Mesenchymal stem cell (in vitro differentiated cells and primary cell): ENCODE data around the gene CASTOR1.

ENCODE experiments used
- DNase-seq: peaks from one replicate; pipeline ENCODE4 v3.0.0-alpha.2; 2013
- H2AFZ ChIP-seq: one replicate; pipeline ENCODE4 v1.6.1; 2013; ENCODE audit warnings: low read depth, mild to moderate bottlenecking, control low read depth, inconsistent platforms, low read length, moderate library complexity
- H2AK5ac ChIP-seq: 2 replicates; pipeline ENCODE4 v1.6.1; 2013; ENCODE audit warnings: low read length, moderate library complexity, mild to moderate bottlenecking, inconsistent platforms; ENCODE audit not compliant: severe bottlenecking
- H2BK120ac ChIP-seq: one replicate; pipeline ENCODE4 v1.6.1; 2013; ENCODE audit warnings: low read depth, mild to moderate bottlenecking, inconsistent platforms, low read length, moderate library complexity
- H2BK12ac ChIP-seq, 2 experiments: one replicate each; pipeline ENCODE4 v1.6.1; 2013; ENCODE audit warnings: inconsistent platforms in 2 of 2, low read length in 2 of 2, mild to moderate bottlenecking in 2 of 2, moderate library complexity in 2 of 2, control low read depth in 1 of 2
- H2BK15ac ChIP-seq: one replicate; pipeline ENCODE4 v1.6.1; 2013; ENCODE audit warnings: mild to moderate bottlenecking, low read depth, inconsistent platforms; ENCODE audit not compliant: poor library complexity, severe bottlenecking
- H2BK5ac ChIP-seq: 2 replicates; pipeline ENCODE4 v1.6.1; 2013; ENCODE audit warnings: low read depth, mild to moderate bottlenecking, low read length, control low read depth, inconsistent platforms; ENCODE audit not compliant: poor library complexity, severe bottlenecking
- H3K14ac ChIP-seq, 2 experiments: one replicate each; pipeline ENCODE4 v1.6.1; 2013; ENCODE audit warnings: inconsistent platforms in 2 of 2, low read length in 2 of 2, control low read depth in 1 of 2, mild to moderate bottlenecking in 1 of 2, moderate library complexity in 1 of 2
- H3K18ac ChIP-seq, 2 experiments: one replicate each; pipeline ENCODE4 v1.6.1; 2013; ENCODE audit warnings: inconsistent platforms in 2 of 2, low read length in 2 of 2, control low read depth in 1 of 2, low read depth in 1 of 2, mild to moderate bottlenecking in 1 of 2
- H3K23ac ChIP-seq, 2 experiments: one replicate each; pipeline ENCODE4 v1.6.1; 2013; ENCODE audit warnings: inconsistent platforms in 2 of 2, low read length in 2 of 2, mild to moderate bottlenecking in 2 of 2, moderate library complexity in 2 of 2, control low read depth in 1 of 2
- H3K27ac ChIP-seq: 2 replicates; pipeline ENCODE4 v1.5.1; 2013; ENCODE audit warnings: mild to moderate bottlenecking, moderate library complexity, low read length, control low read depth, inconsistent platforms; ENCODE audit not compliant: poor library complexity, severe bottlenecking
- H3K27me3 ChIP-seq, 2 experiments: 2 replicates each; pipeline versions ENCODE4 v1.6.1 to v1.7.0; 2013; ENCODE audit warnings: low read length in 2 of 2, mild to moderate bottlenecking in 2 of 2, moderate library complexity in 2 of 2, control low read depth in 1 of 2, inconsistent platforms in 1 of 2; ENCODE audit not compliant: control insufficient read depth in 1 of 2, insufficient read depth in 1 of 2
- H3K36me3 ChIP-seq, 2 experiments: 2 replicates each; pipeline versions ENCODE4 v1.6.1 to v1.7.0; 2013; ENCODE audit warnings: low read length in 2 of 2, control low read depth in 1 of 2, inconsistent platforms in 1 of 2, low read depth in 1 of 2, mild to moderate bottlenecking in 1 of 2; ENCODE audit not compliant: insufficient read depth in 2 of 2, control insufficient read depth in 1 of 2
- H3K4ac ChIP-seq, 2 experiments: one replicate each; pipeline ENCODE4 v1.6.1; 2013; ENCODE audit warnings: inconsistent platforms in 2 of 2, low read length in 2 of 2, mild to moderate bottlenecking in 2 of 2, moderate library complexity in 2 of 2, control low read depth in 1 of 2, low read depth in 1 of 2
- H3K4me1 ChIP-seq: 2 replicates; pipeline ENCODE4 v1.6.1; 2013; ENCODE audit warnings: low read depth, low read length, control low read depth; ENCODE audit not compliant: control insufficient read depth, insufficient read depth
- H3K4me2 ChIP-seq: 2 replicates; pipeline ENCODE4 v1.6.1; 2013; ENCODE audit warnings: low read length, mild to moderate bottlenecking, inconsistent platforms; ENCODE audit not compliant: poor library complexity, severe bottlenecking
- H3K4me3 ChIP-seq, 2 experiments: 2 replicates each; pipeline versions ENCODE4 v1.5.1 to v1.7.0; 2013; ENCODE audit warnings: low read length in 2 of 2, mild to moderate bottlenecking in 2 of 2, control low read depth in 1 of 2, low read depth in 1 of 2; ENCODE audit not compliant: insufficient read depth in 1 of 2
- H3K79me1 ChIP-seq: replicated peaks from 2 replicates; pipeline ENCODE4 v1.6.1; 2013; ENCODE audit warnings: mild to moderate bottlenecking, control low read depth, low read length, inconsistent platforms; ENCODE audit not compliant: poor library complexity, severe bottlenecking
- H3K9ac ChIP-seq: 2 replicates; pipeline ENCODE4 v1.7.0; 2013; ENCODE audit warnings: mild to moderate bottlenecking, low read length, moderate library complexity
- H3K9me3 ChIP-seq: 2 replicates; pipeline ENCODE4 v1.7.0; 2013; ENCODE audit warnings: mild to moderate bottlenecking, low read length; ENCODE audit not compliant: control insufficient read depth
- H4K8ac ChIP-seq: one replicate; pipeline ENCODE4 v1.6.1; 2013; ENCODE audit warnings: inconsistent platforms, mild to moderate bottlenecking, low read length, moderate library complexity
- H4K91ac ChIP-seq: one replicate; pipeline ENCODE4 v1.6.1; 2013; ENCODE audit warnings: mild to moderate bottlenecking, low read length, inconsistent platforms
- WGBS: methylation state at CpG from one replicate; pipeline ENCODE4 v1.1.7; 2013; ENCODE audit warnings: mixed read lengths; 5-methylcytosine and 5-hydroxymethylcytosine counted together

CASTOR1 gene

DNA sequence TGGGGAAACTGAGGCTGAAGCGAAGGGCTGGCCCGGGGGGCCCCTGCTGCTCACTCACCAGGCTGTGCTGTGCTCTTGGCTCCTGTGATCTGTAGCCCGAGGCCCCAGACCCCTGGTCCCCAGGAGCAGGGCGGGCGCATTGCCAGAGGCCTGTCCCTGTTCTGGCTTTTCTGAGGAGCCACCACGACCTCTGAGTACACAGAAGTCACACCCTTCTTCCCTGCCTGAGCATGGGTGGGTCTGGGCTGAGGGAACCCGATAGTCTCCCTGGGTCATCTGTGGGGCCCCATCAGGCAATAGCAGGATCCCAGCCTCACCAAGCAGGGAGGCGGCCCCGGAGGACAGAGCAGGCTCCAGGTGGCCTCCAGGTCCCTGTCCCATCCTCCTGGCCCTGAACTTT is 5.1 kb downstream of the CASTOR1 start:
- H3K23ac ChIP-seq = no peak overlapping the region
- H3K14ac ChIP-seq = no peak overlapping the region
- H2BK12ac ChIP-seq = no peak overlapping the region
- no peaks in the 10 kb centered on the region for H3K27me3 ChIP-seq
- H2BK120ac ChIP-seq = no peak overlapping the region
- peaks cover 29% of the 10 kb centered on the region for H3K4me1 ChIP-seq
- H3K79me1 ChIP-seq = peaks cover 12% of the 10 kb centered on the region
- no peak overlapping the region for H2BK15ac ChIP-seq
- H3K36me3 ChIP-seq = peaks cover 20 to 54% of the 10 kb centered on the region in 2 experiments
- H4K8ac ChIP-seq = no peak overlapping the region
- WGBS = 83% methylated on average over 9 of the region's 9 CpGs
- no peak overlapping the region for H2AK5ac ChIP-seq
- H3K9ac ChIP-seq = no peak overlapping the region
- no peak overlapping the region for H3K4ac ChIP-seq
- no peak overlapping the region for H3K27ac ChIP-seq
- H3K4me2 ChIP-seq = no peak overlapping the region
- no peak overlapping the region for H3K18ac ChIP-seq
- no peak overlapping the region for H3K4me3 ChIP-seq
- H2AFZ ChIP-seq = no peak overlapping the region
- H2BK5ac ChIP-seq = no peak overlapping the region
- no peak overlapping the region for H4K91ac ChIP-seq
- H3K9me3 ChIP-seq = no peaks in the 10 kb centered on the region
- DNase-seq = no peak

DNA sequence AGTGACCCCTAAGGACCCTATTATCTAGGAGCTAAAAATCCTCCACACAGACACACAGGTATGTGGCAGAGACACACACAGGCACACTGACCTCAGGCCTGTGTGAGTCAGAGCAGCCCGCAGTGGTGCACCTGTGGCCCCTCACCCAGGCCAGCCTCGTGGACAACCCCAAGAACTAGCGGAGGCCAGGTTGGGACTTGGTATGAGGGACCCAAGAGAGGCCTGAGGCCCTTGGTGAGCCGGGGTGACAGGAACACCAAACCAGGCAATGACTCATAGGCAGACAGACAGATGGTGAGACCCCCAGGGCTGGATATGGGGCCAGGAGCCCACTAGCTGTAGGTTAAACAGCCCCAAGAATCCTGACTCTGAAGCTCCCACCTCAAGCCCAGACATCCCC is 6.0 kb downstream of the CASTOR1 start:
- H2BK12ac ChIP-seq = no peak overlapping the region
- WGBS = 81% methylated on average over 4 of the region's 4 CpGs
- no peak overlapping the region for H2BK120ac ChIP-seq
- H3K27me3 ChIP-seq = no peaks in the 10 kb centered on the region
- H2AK5ac ChIP-seq = no peak overlapping the region
- no peak for DNase-seq
- no peaks in the 10 kb centered on the region for H3K9me3 ChIP-seq
- H3K27ac ChIP-seq = no peak overlapping the region
- peaks cover 12% of the 10 kb centered on the region for H3K79me1 ChIP-seq
- no peak overlapping the region for H3K23ac ChIP-seq
- no peak overlapping the region for H2AFZ ChIP-seq
- H3K4me3 ChIP-seq = no peak overlapping the region
- no peak overlapping the region for H2BK5ac ChIP-seq
- H4K8ac ChIP-seq = no peak overlapping the region
- peaks cover 20 to 54% of the 10 kb centered on the region in 2 experiments for H3K36me3 ChIP-seq
- no peak overlapping the region for H2BK15ac ChIP-seq
- no peak overlapping the region for H3K18ac ChIP-seq
- no peak overlapping the region for H3K4ac ChIP-seq
- H3K14ac ChIP-seq = no peak overlapping the region
- H3K4me2 ChIP-seq = no peak overlapping the region
- no peak overlapping the region for H3K9ac ChIP-seq
- no peak overlapping the region for H4K91ac ChIP-seq
- peaks cover 27% of the 10 kb centered on the region for H3K4me1 ChIP-seq

- H2BK15ac ChIP-seq = no peak overlapping the region
- H3K27ac ChIP-seq = no peak overlapping the region
- no peak overlapping the region for H2BK120ac ChIP-seq
- H2AK5ac ChIP-seq = no peak overlapping the region
- no peak overlapping the region for H2BK5ac ChIP-seq
- no peak overlapping the region for H3K23ac ChIP-seq
- H3K9ac ChIP-seq = no peak overlapping the region
- H3K27me3 ChIP-seq = no peaks in the 10 kb centered on the region
- H3K36me3 ChIP-seq = peaks cover 20 to 54% of the 10 kb centered on the region in 2 experiments
- H3K4me1 ChIP-seq = peaks cover 33% of the 10 kb centered on the region
- no peak overlapping the region for H3K4ac ChIP-seq
- WGBS = 78% methylated on average over 7 of the region's 7 CpGs
- peaks cover 12% of the 10 kb centered on the region for H3K79me1 ChIP-seq
- H3K9me3 ChIP-seq = no peaks in the 10 kb centered on the region
- H4K8ac ChIP-seq = no peak overlapping the region
- H3K4me3 ChIP-seq = no peak overlapping the region
- H3K4me2 ChIP-seq = no peak overlapping the region
- no peak overlapping the region for H2BK12ac ChIP-seq
- H4K91ac ChIP-seq = no peak overlapping the region
- no peak overlapping the region for H2AFZ ChIP-seq
- H3K14ac ChIP-seq = no peak overlapping the region
- H3K18ac ChIP-seq = no peak overlapping the region
- DNase-seq = no peak
These were observed 6.7 kb downstream of the CASTOR1 start for GRCh38 chr22:30282616-30283046.

DNA sequence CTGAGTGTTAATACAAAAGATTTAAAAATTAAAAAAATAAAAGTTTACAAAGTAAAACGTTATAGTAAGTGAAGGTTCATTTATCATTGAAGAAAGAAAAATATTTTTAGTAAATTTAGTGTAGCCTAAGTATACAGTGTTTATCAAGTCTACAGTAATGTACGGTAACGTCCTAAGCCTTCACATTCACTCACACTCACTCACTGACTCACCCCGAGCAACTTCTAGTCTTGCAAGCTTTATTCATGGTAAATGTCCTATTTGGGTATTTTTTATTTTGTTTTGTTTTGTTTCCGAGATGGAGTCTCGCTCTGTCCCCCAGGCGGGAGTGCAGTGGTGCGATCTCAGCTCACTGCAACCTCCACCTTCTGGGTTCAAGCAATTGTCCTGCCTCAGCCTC is 8.8 kb downstream of the CASTOR1 start:
- H3K27me3 ChIP-seq = no peaks in the 10 kb centered on the region
- no peak overlapping the region for H3K23ac ChIP-seq
- 90% methylated on average over 5 of the region's 8 CpGs for WGBS
- no peak overlapping the region for H2AFZ ChIP-seq
- H2BK12ac ChIP-seq = no peak overlapping the region
- H2BK15ac ChIP-seq = no peak overlapping the region
- DNase-seq = no peak
- H3K9me3 ChIP-seq = no peaks in the 10 kb centered on the region
- H3K4me3 ChIP-seq = no peak overlapping the region
- H3K9ac ChIP-seq = no peak overlapping the region
- no peak overlapping the region for H3K18ac ChIP-seq
- H3K4me2 ChIP-seq = no peak overlapping the region
- H4K8ac ChIP-seq = no peak overlapping the region
- H2AK5ac ChIP-seq = no peak overlapping the region
- H2BK120ac ChIP-seq = no peak overlapping the region
- no peak overlapping the region for H3K4ac ChIP-seq
- no peak overlapping the region for H2BK5ac ChIP-seq
- H4K91ac ChIP-seq = no peak overlapping the region
- H3K4me1 ChIP-seq = peaks cover 27% of the 10 kb centered on the region
- H3K27ac ChIP-seq = no peak overlapping the region
- H3K79me1 ChIP-seq = peaks cover 7% of the 10 kb centered on the region
- H3K14ac ChIP-seq = no peak overlapping the region
- peaks cover 8 to 39% of the 10 kb centered on the region in 2 experiments for H3K36me3 ChIP-seq
